Measurements from ENCODE around the gene PSAP.

DNA sequence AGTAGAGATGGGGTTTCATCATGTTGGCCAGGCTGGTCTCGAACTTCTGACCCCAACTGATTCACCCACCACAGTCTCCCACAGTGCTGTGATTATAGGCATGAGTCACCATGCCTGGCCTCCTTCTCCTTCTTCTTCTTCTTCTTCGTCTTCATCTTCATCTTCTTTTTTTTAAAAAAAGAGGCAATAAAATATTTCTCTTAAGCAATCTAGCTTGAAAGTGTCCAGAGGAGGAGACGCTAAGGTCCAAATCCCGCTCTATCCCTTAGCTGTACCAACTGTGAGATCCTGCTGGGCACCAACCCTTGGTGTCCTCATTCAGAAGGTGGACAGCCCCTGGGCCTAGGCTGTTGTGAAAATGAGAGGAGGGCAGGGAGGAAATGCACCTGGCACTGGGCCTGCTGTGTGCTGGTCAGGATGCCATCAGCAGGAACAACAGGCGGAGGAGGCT lies 13.9 kb upstream of the PSAP start:
- TF ChIP-seq, protein P1, sequence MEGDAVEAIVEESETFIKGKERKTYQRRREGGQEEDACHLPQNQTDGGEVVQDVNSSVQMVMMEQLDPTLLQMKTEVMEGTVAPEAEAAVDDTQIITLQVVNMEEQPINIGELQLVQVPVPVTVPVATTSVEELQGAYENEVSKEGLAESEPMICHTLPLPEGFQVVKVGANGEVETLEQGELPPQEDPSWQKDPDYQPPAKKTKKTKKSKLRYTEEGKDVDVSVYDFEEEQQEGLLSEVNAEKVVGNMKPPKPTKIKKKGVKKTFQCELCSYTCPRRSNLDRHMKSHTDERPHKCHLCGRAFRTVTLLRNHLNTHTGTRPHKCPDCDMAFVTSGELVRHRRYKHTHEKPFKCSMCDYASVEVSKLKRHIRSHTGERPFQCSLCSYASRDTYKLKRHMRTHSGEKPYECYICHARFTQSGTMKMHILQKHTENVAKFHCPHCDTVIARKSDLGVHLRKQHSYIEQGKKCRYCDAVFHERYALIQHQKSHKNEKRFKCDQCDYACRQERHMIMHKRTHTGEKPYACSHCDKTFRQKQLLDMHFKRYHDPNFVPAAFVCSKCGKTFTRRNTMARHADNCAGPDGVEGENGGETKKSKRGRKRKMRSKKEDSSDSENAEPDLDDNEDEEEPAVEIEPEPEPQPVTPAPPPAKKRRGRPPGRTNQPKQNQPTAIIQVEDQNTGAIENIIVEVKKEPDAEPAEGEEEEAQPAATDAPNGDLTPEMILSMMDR (IDR thresholded peaks at IDR 0.05) = no peak
- TF ChIP-seq MLX (CRISPR knock-in tag; IDR thresholded peaks at IDR 0.05) = no peak
- no peak for TF ChIP-seq SMAD4 (CRISPR knock-in tag; IDR thresholded peaks at IDR 0.05)
- no peak for TF ChIP-seq ZBTB21 (CRISPR knock-in tag; IDR thresholded peaks at IDR 0.05; ENCODE audit: borderline replicate concordance)
- no peak for TF ChIP-seq NR2C2 (CRISPR knock-in tag; IDR thresholded peaks at IDR 0.05)
- TF ChIP-seq FOXP1 (CRISPR knock-in tag; IDR thresholded peaks at IDR 0.05; ENCODE audit: borderline replicate concordance) = no peak
- TF ChIP-seq, protein P2, sequence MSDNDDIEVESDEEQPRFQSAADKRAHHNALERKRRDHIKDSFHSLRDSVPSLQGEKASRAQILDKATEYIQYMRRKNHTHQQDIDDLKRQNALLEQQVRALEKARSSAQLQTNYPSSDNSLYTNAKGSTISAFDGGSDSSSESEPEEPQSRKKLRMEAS (CRISPR knock-in tag; IDR thresholded peaks at IDR 0.05) = no peak
- no peak for TF ChIP-seq CBFB (CRISPR knock-in tag; IDR thresholded peaks at IDR 0.05; ENCODE audit: low read depth)
- no peak for TF ChIP-seq SP1 (CRISPR knock-in tag; conservative IDR thresholded peaks at IDR 0.05)
- TF ChIP-seq, protein P3, sequence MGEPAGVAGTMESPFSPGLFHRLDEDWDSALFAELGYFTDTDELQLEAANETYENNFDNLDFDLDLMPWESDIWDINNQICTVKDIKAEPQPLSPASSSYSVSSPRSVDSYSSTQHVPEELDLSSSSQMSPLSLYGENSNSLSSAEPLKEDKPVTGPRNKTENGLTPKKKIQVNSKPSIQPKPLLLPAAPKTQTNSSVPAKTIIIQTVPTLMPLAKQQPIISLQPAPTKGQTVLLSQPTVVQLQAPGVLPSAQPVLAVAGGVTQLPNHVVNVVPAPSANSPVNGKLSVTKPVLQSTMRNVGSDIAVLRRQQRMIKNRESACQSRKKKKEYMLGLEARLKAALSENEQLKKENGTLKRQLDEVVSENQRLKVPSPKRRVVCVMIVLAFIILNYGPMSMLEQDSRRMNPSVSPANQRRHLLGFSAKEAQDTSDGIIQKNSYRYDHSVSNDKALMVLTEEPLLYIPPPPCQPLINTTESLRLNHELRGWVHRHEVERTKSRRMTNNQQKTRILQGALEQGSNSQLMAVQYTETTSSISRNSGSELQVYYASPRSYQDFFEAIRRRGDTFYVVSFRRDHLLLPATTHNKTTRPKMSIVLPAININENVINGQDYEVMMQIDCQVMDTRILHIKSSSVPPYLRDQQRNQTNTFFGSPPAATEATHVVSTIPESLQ (CRISPR knock-in tag; IDR thresholded peaks at IDR 0.05) = no peak
- TF ChIP-seq, protein P4, sequence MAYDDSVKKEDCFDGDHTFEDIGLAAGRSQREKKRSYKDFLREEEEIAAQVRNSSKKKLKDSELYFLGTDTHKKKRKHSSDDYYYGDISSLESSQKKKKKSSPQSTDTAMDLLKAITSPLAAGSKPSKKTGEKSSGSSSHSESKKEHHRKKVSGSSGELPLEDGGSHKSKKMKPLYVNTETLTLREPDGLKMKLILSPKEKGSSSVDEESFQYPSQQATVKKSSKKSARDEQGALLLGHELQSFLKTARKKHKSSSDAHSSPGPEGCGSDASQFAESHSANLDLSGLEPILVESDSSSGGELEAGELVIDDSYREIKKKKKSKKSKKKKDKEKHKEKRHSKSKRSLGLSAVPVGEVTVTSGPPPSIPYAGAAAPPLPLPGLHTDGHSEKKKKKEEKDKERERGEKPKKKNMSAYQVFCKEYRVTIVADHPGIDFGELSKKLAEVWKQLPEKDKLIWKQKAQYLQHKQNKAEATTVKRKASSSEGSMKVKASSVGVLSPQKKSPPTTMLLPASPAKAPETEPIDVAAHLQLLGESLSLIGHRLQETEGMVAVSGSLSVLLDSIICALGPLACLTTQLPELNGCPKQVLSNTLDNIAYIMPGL (CRISPR knock-in tag; IDR thresholded peaks at IDR 0.05) = no peak
- no peak for TF ChIP-seq E2F4 (CRISPR knock-in tag; IDR thresholded peaks at IDR 0.05; ENCODE audit: borderline replicate concordance, low read depth)
